ENCODE measurements around the gene LINC01488.

Gene LINC01488

GRCh38 chr11:69491071-69492031, 9.9 kb downstream of the LINC01488 start:
- WGBS, result 94% methylated on average over 21 of the region's 22 CpGs
- H3K79me1 ChIP-seq (replicated peaks; ENCODE audit: low read length, poor library complexity, severe bottlenecking), result no peaks in the 10 kb centered on the region

GRCh38 chr11:69492201-69492991, 10.9 kb downstream of the LINC01488 start:
- H3K9me3 ChIP-seq (ENCODE audit: control insufficient read depth, low read length), result no peaks in the 10 kb centered on the region
- no peak overlapping the region for H3K27ac ChIP-seq (ENCODE audit: low read length, poor library complexity, severe bottlenecking)
- H3K4me1 ChIP-seq (ENCODE audit: control insufficient read depth, insufficient read depth, low read depth, low read length), result peaks cover 15% of the 10 kb centered on the region
- H3K79me1 ChIP-seq (replicated peaks; ENCODE audit: low read length, poor library complexity, severe bottlenecking), result no peaks in the 10 kb centered on the region
- H3K36me3 ChIP-seq (ENCODE audit: control insufficient read depth in 1 of 2, insufficient read depth in 2 of 2, low read depth in 1 of 2, low read length in 2 of 2), result peaks cover 0 to 5% of the 10 kb centered on the region in 2 experiments
- no peak overlapping the region for H3K14ac ChIP-seq (ENCODE audit: low read length in 2 of 2)
- no peak overlapping the region for H2AFZ ChIP-seq (ENCODE audit: low read depth, low read length)
- peak overlapping the region; percentile 47 for H4K91ac ChIP-seq (ENCODE audit: low read length)
- H3K4me2 ChIP-seq (ENCODE audit: low read length, poor library complexity, severe bottlenecking), result no peak overlapping the region
- peak overlapping the region; percentile 19 to 22 for H2BK12ac ChIP-seq (ENCODE audit: low read length in 2 of 2)
- H3K9ac ChIP-seq (ENCODE audit: low read length), result no peak overlapping the region
- no peak overlapping the region for H3K4me3 ChIP-seq (ENCODE audit: insufficient read depth in 1 of 2, low read depth in 1 of 2, low read length in 2 of 2)
- H2BK120ac ChIP-seq (ENCODE audit: low read depth, low read length), result no peak overlapping the region
- no peak overlapping the region for H4K8ac ChIP-seq (ENCODE audit: low read length)
- peak overlapping the region in 1 of 2 experiments; percentile 81 for H3K18ac ChIP-seq (ENCODE audit: low read depth in 1 of 2, low read length in 2 of 2)
- peaks cover 3 to 5% of the 10 kb centered on the region in 2 experiments for H3K27me3 ChIP-seq (ENCODE audit: control insufficient read depth in 1 of 2, insufficient read depth in 1 of 2, low read length in 2 of 2)
- H2AK5ac ChIP-seq (ENCODE audit: low read length, severe bottlenecking), result no peak overlapping the region
- 72% methylated on average over 22 of the region's 27 CpGs for WGBS
- no peak overlapping the region for H2BK5ac ChIP-seq (ENCODE audit: low read depth, low read length, poor library complexity, severe bottlenecking)
- H2BK15ac ChIP-seq (ENCODE audit: low read depth, poor library complexity, severe bottlenecking), result no peak overlapping the region
- DNase-seq, result peak; percentile 38
- peak overlapping the region in 1 of 2 experiments; percentile 11 for H3K23ac ChIP-seq (ENCODE audit: low read length in 2 of 2)
- H3K4ac ChIP-seq (ENCODE audit: low read depth in 1 of 2, low read length in 2 of 2), result no peak overlapping the region

More at GRCh38 chr11:69491071-69492031, 9.9 kb downstream of the LINC01488 start:
- Histone ChIP-seq H3K27me3 (ENCODE audit: control insufficient read depth in 1 of 2, insufficient read depth in 1 of 2, low read length in 2 of 2) (peaks cover 5 to 6% of the 10 kb centered on the region in 2 experiments), H2BK12ac (ENCODE audit: low read length in 2 of 2) (peak overlapping the region in 1 of 2 experiments; percentile 19), H3K18ac (ENCODE audit: low read depth in 1 of 2, low read length in 2 of 2) (no peak overlapping the region), H3K4ac (ENCODE audit: low read depth in 1 of 2, low read length in 2 of 2) (no peak overlapping the region), H2AK5ac (ENCODE audit: low read length, severe bottlenecking) (no peak overlapping the region), H3K4me3 (ENCODE audit: insufficient read depth in 1 of 2, low read depth in 1 of 2, low read length in 2 of 2) (no peak overlapping the region), H3K4me2 (ENCODE audit: low read length, poor library complexity, severe bottlenecking) (no peak overlapping the region), H2BK5ac (ENCODE audit: low read depth, low read length, poor library complexity, severe bottlenecking) (no peak overlapping the region), H3K9me3 (ENCODE audit: control insufficient read depth, low read length) (no peaks in the 10 kb centered on the region), H3K27ac (ENCODE audit: low read length, poor library complexity, severe bottlenecking) (no peak overlapping the region), H2BK15ac (ENCODE audit: low read depth, poor library complexity, severe bottlenecking) (peak overlapping the region; percentile 7), H3K9ac (ENCODE audit: low read length) (no peak overlapping the region), H2AFZ (ENCODE audit: low read depth, low read length) (no peak overlapping the region), H3K14ac (ENCODE audit: low read length in 2 of 2) (peak overlapping the region in 1 of 2 experiments; percentile 60), H4K91ac (ENCODE audit: low read length) (no peak overlapping the region), H3K23ac (ENCODE audit: low read length in 2 of 2) (peak overlapping the region in 1 of 2 experiments; percentile 11), H2BK120ac (ENCODE audit: low read depth, low read length) (no peak overlapping the region), H4K8ac (ENCODE audit: low read length) (no peak overlapping the region), H3K4me1 (ENCODE audit: control insufficient read depth, insufficient read depth, low read depth, low read length) (peaks cover 8% of the 10 kb centered on the region), H3K36me3 (ENCODE audit: control insufficient read depth in 1 of 2, insufficient read depth in 2 of 2, low read depth in 1 of 2, low read length in 2 of 2) (peaks cover 0 to 5% of the 10 kb centered on the region in 2 experiments)
- no peak for DNase-seq

DNA sequence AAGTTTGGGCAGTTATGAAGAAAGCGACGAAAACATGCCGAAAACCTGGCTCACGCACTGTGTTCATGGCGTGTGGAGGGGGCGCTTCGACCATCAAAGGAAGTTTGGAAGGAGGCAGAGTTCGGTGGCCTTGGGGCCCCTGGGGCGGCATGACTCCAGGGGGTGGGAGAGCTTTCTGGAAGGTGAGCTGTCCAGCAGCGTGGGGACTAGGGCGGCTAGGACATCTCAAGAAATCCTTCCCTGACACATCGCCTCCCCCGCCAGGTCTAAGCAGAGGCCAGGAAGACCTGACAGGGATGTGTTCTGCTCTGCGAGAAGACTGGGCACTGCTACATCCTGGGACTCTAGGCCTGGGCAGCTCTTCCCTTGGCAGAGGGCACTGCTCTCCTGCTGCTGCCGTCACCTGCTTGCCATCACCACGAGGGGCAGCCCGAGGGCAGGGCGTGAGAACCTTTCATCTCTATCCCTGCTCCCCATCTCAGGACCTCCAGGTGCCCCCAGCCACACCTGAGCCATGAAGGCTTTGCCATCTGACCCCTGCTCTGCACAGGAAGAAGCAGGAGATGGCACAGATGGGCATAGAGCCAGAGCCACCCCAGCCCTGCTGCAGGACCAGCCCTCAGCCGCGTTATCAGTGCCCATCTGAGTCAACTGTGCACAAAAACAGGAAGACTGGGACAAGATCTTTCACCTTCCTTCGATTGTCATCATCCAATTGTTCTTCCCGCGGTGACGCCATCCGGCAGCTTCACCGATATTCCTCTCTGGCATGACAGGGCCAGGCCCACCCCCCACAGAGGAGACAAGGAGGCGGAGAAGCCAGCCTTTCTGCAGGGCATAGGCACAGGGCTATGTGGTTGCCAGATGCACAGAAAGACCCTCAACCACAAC, 12.7 kb downstream of the LINC01488 start:
- Histone ChIP-seq H3K79me1 (replicated peaks; ENCODE audit: low read length, poor library complexity, severe bottlenecking) (no peaks in the 10 kb centered on the region), H3K18ac (ENCODE audit: low read depth in 1 of 2, low read length in 2 of 2) (no peak overlapping the region), H3K36me3 (ENCODE audit: control insufficient read depth in 1 of 2, insufficient read depth in 2 of 2, low read depth in 1 of 2, low read length in 2 of 2) (peaks cover 0 to 5% of the 10 kb centered on the region in 2 experiments), H3K4me1 (ENCODE audit: control insufficient read depth, insufficient read depth, low read depth, low read length) (peaks cover 22% of the 10 kb centered on the region), H3K9ac (ENCODE audit: low read length) (no peak overlapping the region), H3K4me3 (ENCODE audit: insufficient read depth in 1 of 2, low read depth in 1 of 2, low read length in 2 of 2) (no peak overlapping the region), H2BK12ac (ENCODE audit: low read length in 2 of 2) (peak overlapping the region in 1 of 2 experiments; percentile 32), H4K91ac (ENCODE audit: low read length) (peak overlapping the region; percentile 41), H2BK5ac (ENCODE audit: low read depth, low read length, poor library complexity, severe bottlenecking) (no peak overlapping the region), H3K27ac (ENCODE audit: low read length, poor library complexity, severe bottlenecking) (no peak overlapping the region), H3K9me3 (ENCODE audit: control insufficient read depth, low read length) (no peaks in the 10 kb centered on the region), H3K27me3 (ENCODE audit: control insufficient read depth in 1 of 2, insufficient read depth in 1 of 2, low read length in 2 of 2) (peaks cover 3 to 10% of the 10 kb centered on the region in 2 experiments), H3K4me2 (ENCODE audit: low read length, poor library complexity, severe bottlenecking) (no peak overlapping the region), H4K8ac (ENCODE audit: low read length) (no peak overlapping the region), H2BK120ac (ENCODE audit: low read depth, low read length) (no peak overlapping the region), H3K14ac (ENCODE audit: low read length in 2 of 2) (no peak overlapping the region), H3K4ac (ENCODE audit: low read depth in 1 of 2, low read length in 2 of 2) (no peak overlapping the region), H2AK5ac (ENCODE audit: low read length, severe bottlenecking) (no peak overlapping the region), H3K23ac (ENCODE audit: low read length in 2 of 2) (no peak overlapping the region), H2AFZ (ENCODE audit: low read depth, low read length) (no peak overlapping the region), H2BK15ac (ENCODE audit: low read depth, poor library complexity, severe bottlenecking) (peak overlapping the region; percentile 1)
- WGBS, result 95% methylated on average over 27 of the region's 27 CpGs
- DNase-seq, result no peak
